Measurements from ENCODE around the gene DKC1.

DKC1 gene

GRCh38 chrX:154737136-154737535 is 25.5 kb upstream of the DKC1 start:
- DNase-seq (ENCODE audit: low spot score) = no peak

- DNase-seq (ENCODE audit: low spot score) = peak; percentile 77
Observed at GRCh38 chrX:154738011-154738738, 24.5 kb upstream of the DKC1 start.

- no peak for DNase-seq (ENCODE audit: low spot score)
Observed at GRCh38 chrX:154739952-154740465, 22.7 kb upstream of the DKC1 start.

GRCh38 chrX:154742613-154743012 is 20.1 kb upstream of the DKC1 start:
- DNase-seq (ENCODE audit: low spot score) = no peak

- peak; percentile 71 for DNase-seq (ENCODE audit: low spot score)
Observed at GRCh38 chrX:154748712-154749339, 13.8 kb upstream of the DKC1 start.

- DNase-seq (ENCODE audit: low spot score) = no peak
Observed at GRCh38 chrX:154749856-154750255, 12.8 kb upstream of the DKC1 start.

- no peak for DNase-seq (ENCODE audit: low spot score)
Observed at GRCh38 chrX:154750301-154751202, 12.1 kb upstream of the DKC1 start, which contains the start of gene GAB3. GAB3 (minus strand) TSS chrX:154751077; CDS start chrX:154751025, 52 bp downstream.

GRCh38 chrX:154751203-154751668 is 11.4 kb upstream of the DKC1 start:
- DNase-seq (ENCODE audit: low spot score) = no peak

GRCh38 chrX:154751669-154752271 is 10.9 kb upstream of the DKC1 start:
- DNase-seq (ENCODE audit: low spot score) = no peak

- DNase-seq (ENCODE audit: low spot score) = no peak
Observed at GRCh38 chrX:154758696-154759095, 4.0 kb upstream of the DKC1 start.

- no peak for DNase-seq (ENCODE audit: low spot score)
Observed at GRCh38 chrX:154761977-154762536, 607 bp upstream of the DKC1 start.

GRCh38 chrX:154774622-154775021 is 12.0 kb downstream of the DKC1 start:
- no peak for DNase-seq (ENCODE audit: low spot score)

GRCh38 chrX:154775419-154776349 is 13.0 kb downstream of the DKC1 start:
- DNase-seq (ENCODE audit: low spot score) = peak; percentile 53

- no peak for DNase-seq (ENCODE audit: low spot score)
Observed at GRCh38 chrX:154776753-154777152, 14.1 kb downstream of the DKC1 start.

- peak; percentile 31 for DNase-seq (ENCODE audit: low spot score)
Observed at GRCh38 chrX:154779261-154779660, 16.6 kb downstream of the DKC1 start.

GRCh38 chrX:154780968-154781367 is 18.3 kb downstream of the DKC1 start:
- DNase-seq (ENCODE audit: low spot score) = no peak

GRCh38 chrX:154784149-154784995 is 21.7 kb downstream of the DKC1 start:
- no peak for DNase-seq (ENCODE audit: low spot score)

- no peak for DNase-seq (ENCODE audit: low spot score)
Observed at GRCh38 chrX:154785716-154786115, 23.1 kb downstream of the DKC1 start.

GRCh38 chrX:154791467-154791866 is 28.8 kb downstream of the DKC1 start:
- DNase-seq (ENCODE audit: low spot score) = no peak
